Measurements from ENCODE around the gene NIPSNAP3A.

Gene NIPSNAP3A

DNA sequence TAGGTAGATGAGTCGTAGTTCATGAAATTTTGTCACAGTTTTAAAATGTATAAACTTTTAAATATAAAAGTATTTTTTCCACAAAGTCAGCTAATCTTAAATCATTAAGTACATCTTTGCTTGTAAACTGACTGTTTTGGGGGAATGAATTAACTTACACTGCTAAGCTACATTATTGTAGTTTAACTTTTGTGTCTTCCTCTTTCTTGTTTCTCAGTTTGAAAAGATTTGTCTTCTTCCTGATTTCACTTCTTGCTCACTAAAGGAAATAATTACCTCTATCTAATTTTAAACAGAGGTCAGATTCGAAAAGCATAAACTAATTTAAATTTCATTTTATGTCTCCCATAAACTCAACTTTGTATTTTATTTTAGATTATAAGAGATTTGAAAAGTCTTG is 22.2 kb downstream of the NIPSNAP3A start:
- Histone ChIP-seq H3K9me3 (no peaks in the 10 kb centered on the region), H3K36me3 (no peaks in the 10 kb centered on the region), H3K4me1 (no peaks in the 10 kb centered on the region), H3K4me3 (ENCODE audit: low read depth, low read length) (no peak overlapping the region), H3K27me3 (peaks cover 4% of the 10 kb centered on the region; the same call in 1 of the 2 replicates)
- DNase-seq, result no peak
- TF ChIP-seq, protein P1, sequence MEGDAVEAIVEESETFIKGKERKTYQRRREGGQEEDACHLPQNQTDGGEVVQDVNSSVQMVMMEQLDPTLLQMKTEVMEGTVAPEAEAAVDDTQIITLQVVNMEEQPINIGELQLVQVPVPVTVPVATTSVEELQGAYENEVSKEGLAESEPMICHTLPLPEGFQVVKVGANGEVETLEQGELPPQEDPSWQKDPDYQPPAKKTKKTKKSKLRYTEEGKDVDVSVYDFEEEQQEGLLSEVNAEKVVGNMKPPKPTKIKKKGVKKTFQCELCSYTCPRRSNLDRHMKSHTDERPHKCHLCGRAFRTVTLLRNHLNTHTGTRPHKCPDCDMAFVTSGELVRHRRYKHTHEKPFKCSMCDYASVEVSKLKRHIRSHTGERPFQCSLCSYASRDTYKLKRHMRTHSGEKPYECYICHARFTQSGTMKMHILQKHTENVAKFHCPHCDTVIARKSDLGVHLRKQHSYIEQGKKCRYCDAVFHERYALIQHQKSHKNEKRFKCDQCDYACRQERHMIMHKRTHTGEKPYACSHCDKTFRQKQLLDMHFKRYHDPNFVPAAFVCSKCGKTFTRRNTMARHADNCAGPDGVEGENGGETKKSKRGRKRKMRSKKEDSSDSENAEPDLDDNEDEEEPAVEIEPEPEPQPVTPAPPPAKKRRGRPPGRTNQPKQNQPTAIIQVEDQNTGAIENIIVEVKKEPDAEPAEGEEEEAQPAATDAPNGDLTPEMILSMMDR (IDR thresholded peaks at IDR 0.05; ENCODE audit: low read depth, low read length), result no peak

DNA sequence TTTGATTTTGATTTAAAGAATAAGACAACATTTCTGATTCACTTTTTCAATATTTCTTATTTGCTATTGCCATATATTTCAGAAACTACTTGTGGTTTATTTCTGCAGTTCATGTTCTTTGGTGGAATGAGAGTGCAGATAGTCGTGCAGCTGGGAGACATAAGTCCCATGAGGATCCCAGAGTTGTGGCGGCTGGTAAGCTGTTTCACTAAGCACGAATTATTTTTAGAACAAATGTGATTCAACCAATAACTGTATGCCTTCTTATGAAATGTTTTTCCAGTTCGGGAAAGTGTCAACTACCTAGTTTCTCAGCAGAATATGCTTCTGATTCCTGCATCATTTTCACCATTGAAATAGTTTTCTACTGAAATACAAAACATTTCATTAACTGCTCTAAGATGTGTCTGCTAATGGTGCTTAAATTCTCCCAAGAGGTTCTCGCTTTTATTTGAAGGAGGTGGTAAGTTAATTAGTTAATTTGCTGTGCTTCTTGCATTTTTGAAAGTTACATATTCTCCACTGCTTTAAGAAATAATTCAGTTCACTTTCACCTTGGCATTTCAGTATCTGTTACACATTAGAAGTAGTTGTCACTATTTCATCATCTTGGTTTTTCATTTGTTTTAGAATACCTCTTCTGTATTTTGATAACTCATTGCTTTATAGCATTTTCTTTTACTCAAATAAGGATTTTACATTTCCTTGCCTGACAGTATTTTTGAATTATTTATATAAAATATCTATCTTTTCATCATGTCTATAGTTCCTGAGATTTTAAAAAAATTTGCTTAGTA is 25.4 kb downstream of the NIPSNAP3A start:
- no peak for DNase-seq
- TF ChIP-seq, protein P1 (IDR thresholded peaks at IDR 0.05; ENCODE audit: low read depth, low read length), result no peak

DNA sequence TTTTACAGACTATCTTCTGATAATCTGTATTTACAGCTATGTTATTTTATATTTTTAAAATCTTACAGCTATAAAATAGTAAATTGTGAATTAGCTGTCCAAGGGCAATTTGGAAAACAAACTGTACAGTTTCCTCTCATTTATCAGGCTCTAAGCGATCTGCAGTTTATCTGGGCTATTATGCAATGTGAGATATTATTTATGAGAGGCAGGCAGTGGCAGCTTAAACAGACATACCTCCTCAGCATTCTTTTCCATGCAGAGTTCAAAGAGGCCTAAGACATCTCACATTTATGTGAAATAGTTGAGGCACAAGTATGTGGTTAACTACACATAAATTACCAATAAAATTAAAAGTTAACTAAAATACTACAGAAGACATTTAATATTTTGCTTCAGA is 26.6 kb downstream of the NIPSNAP3A start:
- H3K36me3 ChIP-seq, result no peaks in the 10 kb centered on the region

More for the DNA sequence above, 25.4 kb downstream of the NIPSNAP3A start:
- Histone ChIP-seq H3K4me1 (no peaks in the 10 kb centered on the region), H3K9me3 (no peaks in the 10 kb centered on the region), H3K27me3 (no peaks in the 10 kb centered on the region), H3K4me3 (ENCODE audit: low read depth, low read length) (no peak overlapping the region), H3K36me3 (no peaks in the 10 kb centered on the region)

DNA sequence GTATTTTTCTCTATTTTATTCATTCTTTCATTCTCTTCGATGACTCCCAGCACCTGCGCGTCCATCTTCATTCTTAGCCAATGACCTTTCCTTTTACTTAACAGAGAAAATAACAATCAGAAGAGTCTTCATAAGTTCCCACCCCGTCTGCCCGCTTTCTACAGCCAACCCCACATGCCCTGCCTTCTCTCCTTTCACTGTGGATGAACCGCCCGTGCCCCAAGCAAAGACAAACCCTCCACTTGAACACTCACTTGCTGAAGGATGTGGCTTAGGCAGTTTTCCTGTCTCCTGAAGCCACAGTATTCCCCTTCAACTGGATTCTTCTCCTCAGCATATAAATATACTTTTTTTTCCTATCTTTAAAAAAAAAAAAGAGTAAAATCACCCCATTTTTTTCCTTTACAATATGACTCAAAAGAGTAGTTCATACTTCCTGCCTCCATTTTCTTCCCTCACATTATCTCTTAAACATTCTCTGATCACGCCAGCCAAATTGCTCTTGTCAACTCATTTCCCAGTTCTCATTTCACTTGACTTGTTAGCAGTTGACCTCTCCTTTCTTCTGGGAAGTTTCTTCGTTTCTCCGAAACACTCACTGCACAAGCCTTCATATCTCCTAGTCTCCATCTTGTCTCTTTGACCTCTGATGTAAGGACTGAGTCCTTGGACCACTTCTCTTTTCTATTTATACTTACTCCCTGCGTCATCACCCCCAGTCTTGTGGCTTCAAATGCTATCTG is 27.5 kb downstream of the NIPSNAP3A start:
- H3K9me3 ChIP-seq, result no peaks in the 10 kb centered on the region
- H3K4me3 ChIP-seq (ENCODE audit: low read depth, low read length), result no peak overlapping the region
- TF ChIP-seq, protein P1 (IDR thresholded peaks at IDR 0.05; ENCODE audit: low read depth, low read length), result no peak
- no peaks in the 10 kb centered on the region for H3K4me1 ChIP-seq
- H3K27me3 ChIP-seq, result no peaks in the 10 kb centered on the region
- H3K36me3 ChIP-seq, result no peaks in the 10 kb centered on the region
- no peak for DNase-seq

More for the DNA sequence above, 26.6 kb downstream of the NIPSNAP3A start:
- no peak for DNase-seq
- TF ChIP-seq, protein P1 (IDR thresholded peaks at IDR 0.05; ENCODE audit: low read depth, low read length), result no peak
- H3K4me1 ChIP-seq, result no peaks in the 10 kb centered on the region
- no peaks in the 10 kb centered on the region for H3K9me3 ChIP-seq
- no peaks in the 10 kb centered on the region for H3K27me3 ChIP-seq
- H3K4me3 ChIP-seq (ENCODE audit: low read depth, low read length), result no peak overlapping the region

DNA sequence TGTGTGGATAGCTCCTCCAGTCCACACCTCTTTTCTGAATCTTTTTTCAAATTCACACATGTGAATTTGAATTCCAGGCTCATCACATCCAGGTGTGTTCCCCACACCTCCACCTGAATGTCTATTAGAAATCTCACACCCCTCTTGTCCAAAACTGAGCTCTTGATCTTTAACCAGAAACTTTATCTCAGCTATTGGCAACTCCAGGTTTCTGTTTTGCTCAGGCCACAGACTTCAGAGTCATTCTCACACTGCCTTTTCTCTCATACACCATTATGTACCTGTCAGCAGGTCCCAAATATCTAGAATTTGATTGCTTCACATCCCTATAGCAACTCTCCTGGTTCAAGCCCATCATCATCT is 28.1 kb downstream of the NIPSNAP3A start:
- H3K9me3 ChIP-seq, result no peaks in the 10 kb centered on the region
- no peak for DNase-seq
- no peak overlapping the region for H3K4me3 ChIP-seq (ENCODE audit: low read depth, low read length)
- TF ChIP-seq, protein P1 (IDR thresholded peaks at IDR 0.05; ENCODE audit: low read depth, low read length), result no peak
- no peaks in the 10 kb centered on the region for H3K4me1 ChIP-seq
- H3K36me3 ChIP-seq, result no peaks in the 10 kb centered on the region
- H3K27me3 ChIP-seq, result no peaks in the 10 kb centered on the region

DNA sequence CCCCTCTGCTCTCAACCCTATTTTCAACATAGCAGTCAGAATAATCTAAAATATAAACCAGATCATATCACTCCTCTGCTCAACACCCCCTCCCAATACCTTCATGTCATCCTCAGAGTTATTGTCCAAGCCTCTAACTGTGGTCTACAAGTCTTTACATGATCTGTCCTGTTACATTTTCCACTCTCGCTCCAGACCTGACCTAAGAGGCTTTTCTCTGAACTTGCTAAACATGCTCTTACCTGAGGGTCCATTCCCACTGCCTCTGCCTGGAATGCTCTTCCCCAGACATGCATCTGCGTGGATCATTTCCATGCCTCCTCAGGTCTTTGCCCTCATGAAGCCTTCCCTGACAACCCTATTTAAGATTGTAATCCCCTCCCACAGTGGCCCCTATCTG is 28.5 kb downstream of the NIPSNAP3A start:
- Histone ChIP-seq H3K36me3 (no peaks in the 10 kb centered on the region), H3K4me1 (no peaks in the 10 kb centered on the region), H3K4me3 (ENCODE audit: low read depth, low read length) (no peak overlapping the region), H3K9me3 (no peaks in the 10 kb centered on the region), H3K27me3 (no peaks in the 10 kb centered on the region)
- no peak for DNase-seq
- TF ChIP-seq, protein P1 (IDR thresholded peaks at IDR 0.05; ENCODE audit: low read depth, low read length), result no peak
